GM21526 (cell line): ENCODE results near the gene ACTL6A.
"Not testable (repeated sequence)": the region's sequence is repeated elsewhere in the genome, so short reads cannot be mapped to it uniquely, and the experiment has no call there.

ENCODE experiments used
- ATAC-seq: cut with Tn5 transposase; IDR thresholded peaks from one replicate; pipeline ENCODE4 v1.9.1; 2021; ENCODE audit warnings: moderate library complexity; ENCODE audit not compliant: unreplicated experiment, low FRiP score

ACTL6A gene

DNA sequence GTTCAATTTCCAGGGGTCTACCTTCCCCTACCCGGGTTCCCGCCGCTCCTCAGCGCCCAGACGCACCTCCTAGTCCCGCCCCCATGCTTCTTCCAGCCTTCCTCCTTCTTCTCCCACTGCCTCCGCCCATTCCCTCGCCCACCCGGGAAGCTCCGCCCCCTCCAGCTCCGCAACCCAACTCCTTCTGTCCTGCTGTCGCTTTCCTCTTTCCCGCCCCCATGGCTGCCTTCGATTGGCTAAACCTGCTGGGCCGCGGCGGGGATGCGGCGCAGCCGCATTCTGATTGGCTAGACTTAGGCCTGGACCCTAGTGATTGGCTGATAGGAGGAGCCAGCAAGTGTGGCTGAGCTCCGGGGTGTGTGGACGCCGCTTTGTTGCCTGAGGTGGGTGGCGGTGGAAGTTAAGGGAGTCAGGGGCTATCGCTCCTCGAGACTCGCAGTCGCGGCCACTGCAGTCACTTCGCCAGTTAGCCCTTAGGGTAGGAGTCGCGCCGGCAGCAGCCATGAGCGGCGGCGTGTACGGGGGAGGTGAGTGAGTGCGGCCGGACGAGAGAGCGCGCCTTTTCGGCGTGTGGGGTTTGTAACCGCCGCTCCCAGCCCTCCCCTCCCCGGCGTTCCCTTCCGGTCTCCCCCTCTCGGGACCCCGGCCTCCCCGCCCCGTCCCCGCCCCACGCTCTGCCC, at the start of gene ACTL6A:
ACTL6A (plus strand) TSS at position 336 of the 680 bp plus-strand sequence; CDS start at position 503, 167 bp downstream.
- ATAC-seq, result peak; percentile 95

DNA sequence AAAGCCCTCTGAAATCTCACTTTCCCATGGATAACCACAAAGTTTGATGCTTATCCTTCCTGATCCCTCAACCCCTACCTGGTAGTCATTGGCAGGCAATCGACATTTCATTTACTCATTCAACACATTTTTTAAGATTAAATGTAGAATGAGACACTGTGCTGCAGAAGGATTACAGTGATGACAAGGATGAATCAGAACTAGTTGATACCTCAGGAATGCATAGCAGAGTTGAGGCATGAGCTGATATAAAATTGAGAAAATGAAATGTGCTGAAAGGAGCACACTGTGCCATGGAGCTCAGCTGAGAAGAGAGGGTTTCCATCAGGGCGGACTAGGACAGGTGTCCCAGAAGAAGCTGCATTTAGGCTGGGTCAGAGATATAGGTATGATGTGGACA, 48.9 kb upstream of the ACTL6A start:
- ATAC-seq, result no peak

DNA sequence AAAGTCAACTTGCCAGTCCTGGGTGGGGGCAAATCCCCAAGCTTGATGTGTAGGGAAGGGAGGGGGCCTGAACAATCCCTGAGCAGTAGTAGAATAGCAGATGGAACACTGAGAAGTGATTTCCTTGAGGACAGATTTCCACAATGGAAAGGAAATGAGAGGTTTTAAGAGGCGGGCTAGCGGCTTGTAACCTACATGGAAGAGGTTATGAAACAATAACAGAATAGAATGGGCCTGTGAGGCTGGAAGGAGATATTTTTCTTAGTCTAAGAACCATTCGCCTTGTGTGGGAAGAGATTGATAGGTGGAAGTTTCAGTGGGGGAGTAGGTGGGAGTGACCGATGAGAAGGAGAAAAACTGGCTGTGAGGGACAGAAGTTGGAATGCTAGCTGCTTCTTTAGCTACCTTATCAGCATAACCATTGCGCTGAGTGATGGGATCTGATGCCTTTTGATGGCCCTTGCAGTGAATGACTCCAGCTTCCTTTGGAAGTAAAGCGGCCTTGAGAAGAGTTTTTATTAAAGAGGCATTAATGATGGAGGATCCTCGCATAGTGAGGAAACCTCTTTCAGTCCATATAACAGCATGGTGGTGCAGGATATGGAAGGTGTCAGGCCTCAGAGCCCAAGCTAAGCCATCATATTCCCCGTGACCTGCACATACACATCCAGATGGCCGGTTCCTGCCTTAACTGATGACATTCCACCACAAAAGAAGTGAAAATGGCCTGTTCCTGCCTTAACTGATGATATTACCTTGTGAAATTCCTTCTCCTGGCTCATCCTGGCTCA, 46.1 kb upstream of the ACTL6A start:
- ATAC-seq, result not testable (repeated sequence)

DNA sequence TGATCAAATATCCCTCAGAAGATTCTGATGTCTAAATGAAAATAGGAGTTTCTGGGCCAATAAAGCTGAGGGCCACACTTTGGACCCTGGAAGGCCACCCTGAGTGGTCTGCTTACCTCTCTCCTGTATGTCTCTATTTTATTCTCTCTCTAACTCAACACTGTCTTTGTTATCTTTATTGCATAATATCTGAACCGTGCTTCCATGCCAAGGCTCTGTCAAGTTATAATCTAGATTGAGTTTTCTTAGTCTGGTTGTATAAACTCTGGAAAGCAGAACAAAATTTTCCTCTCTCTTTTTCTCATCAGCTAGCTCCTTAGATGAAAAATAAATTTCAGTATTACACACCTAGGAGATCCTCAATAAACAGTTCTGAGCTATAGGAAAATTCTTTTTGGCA, 36.2 kb upstream of the ACTL6A start:
- ATAC-seq, result no peak

DNA sequence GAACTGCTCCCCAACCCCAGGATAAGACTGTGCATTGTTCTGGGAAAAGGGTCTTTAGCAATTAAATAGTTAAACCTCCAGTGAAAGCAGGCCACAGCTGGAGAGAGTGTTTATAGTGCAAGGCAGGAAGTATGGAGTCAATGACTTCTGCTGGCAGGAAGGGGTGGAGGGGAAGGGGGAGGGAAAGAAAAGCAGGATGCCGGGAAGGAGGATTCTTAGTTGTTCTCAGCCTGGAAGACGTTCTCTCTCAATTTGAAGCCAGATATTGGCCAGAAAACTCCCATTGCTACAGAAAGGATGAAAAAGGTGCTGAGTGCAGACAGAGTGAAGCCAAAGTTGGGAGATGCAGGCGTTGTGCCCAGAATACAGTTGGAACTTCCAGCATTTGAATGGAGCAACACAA, 35.7 kb upstream of the ACTL6A start:
- no peak for ATAC-seq

DNA sequence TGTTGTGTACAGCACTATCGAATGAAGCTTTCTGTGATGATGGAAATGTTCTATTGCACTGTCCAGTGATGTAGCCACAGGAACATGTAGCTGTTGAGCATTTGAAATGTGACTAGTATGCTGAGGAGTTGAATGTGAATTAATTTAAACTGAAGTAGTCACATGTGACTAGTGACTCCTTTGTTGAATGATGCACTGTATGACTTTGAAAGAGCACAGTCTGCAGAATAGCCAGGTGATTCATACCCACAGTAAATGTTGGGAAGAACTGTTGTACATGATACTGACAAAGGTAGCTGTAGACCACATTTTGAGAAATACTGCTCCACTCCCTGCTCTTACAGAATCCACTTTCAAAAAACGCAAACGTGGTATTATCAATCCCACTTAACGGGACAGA, 34.0 kb upstream of the ACTL6A start:
- ATAC-seq, result no peak

DNA sequence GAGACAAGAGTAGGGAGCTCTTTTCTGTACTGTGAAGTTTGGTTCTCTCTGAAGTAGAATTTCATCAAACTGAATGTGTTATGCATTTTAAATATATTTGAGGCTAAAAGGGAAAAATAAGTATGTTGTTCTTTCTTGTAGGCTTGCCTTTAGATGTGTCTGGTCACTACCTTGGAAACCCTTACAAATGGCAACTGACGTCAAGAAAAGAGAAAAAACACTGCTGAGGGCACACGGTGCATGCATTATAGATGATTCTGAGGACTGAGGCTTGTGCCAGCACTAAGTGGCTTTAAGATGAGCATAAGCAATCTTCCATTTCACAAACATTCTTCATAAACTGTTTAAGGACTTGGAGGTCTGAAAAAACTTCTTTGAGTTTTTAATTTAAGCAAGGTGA, 31.1 kb upstream of the ACTL6A start:
- ATAC-seq, result no peak

DNA sequence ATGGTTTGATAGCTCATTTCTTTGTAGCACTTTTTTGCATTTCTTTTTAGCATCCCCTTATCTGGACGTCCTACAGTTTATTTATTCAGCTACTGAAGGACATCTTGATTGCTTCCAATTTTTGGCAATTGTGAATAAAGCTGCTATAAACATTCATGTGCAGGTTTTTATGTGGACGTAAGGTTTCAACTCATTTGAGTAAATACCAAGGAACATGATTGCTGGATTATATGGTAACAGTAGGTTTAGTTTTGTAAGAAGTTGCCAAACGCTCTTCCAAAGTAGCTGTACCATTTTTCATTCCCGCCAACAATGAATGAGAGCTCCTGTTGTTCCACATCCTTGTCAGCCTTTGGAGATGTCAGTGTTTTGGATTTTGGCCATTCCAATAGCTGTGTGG, 29.5 kb upstream of the ACTL6A start:
- no peak for ATAC-seq

DNA sequence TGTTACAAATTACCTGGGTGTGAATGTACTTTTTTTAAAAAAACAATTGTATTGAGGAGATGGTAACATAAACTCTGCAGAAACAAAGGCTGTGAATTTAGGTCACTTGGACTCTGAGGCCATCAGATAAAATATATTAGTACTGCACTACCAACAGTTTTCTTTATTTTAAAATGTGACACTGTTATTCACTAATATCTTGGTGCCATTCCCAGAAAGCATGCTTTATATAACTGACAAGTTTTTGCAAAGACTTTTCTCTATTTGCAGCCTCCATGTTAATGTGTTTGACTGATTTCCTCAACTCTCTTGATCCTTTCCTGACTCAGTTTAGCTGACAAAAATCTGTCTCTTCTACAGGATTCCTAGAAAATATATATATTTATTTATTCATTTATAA, 26.5 kb upstream of the ACTL6A start:
- no peak for ATAC-seq

DNA sequence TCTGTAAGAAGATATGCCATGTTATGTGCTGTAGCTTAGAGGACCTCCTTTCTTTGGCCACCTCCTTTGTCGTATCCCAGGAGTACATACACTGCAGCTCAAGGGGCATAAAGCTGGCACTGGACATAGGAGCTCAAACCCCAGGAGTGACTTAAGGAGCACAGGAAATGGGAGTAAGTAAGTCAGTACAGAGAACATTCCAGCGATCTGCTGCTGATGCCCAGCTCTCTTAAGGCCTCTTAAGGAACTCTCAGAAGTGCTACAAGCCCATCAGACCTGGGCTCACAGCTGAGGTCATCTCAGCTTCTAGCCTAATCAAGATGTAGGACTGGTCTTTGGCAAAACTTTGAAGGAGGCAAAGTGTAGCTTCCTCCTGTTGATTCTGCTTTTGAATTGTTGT, 21.6 kb upstream of the ACTL6A start:
- no peak for ATAC-seq

DNA sequence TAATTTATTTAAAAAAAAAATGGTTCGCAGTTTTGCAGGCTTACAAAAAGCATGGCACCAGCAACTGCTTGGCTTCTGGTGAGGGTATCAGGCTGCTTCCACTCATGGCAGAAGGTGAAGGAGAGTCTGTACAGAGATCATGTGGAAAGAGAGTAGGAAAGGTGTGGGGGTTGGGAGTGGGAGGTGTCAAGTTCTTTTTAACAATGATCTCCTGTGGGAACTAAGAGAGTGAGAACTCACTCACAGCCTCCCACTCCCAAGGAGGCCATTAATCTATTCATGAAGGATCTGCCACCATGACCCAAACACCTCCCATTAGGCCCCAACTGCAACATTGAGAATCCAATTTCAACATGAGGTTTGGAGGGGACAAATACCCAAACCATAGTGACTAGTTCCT, 21.1 kb upstream of the ACTL6A start:
- no peak for ATAC-seq

DNA sequence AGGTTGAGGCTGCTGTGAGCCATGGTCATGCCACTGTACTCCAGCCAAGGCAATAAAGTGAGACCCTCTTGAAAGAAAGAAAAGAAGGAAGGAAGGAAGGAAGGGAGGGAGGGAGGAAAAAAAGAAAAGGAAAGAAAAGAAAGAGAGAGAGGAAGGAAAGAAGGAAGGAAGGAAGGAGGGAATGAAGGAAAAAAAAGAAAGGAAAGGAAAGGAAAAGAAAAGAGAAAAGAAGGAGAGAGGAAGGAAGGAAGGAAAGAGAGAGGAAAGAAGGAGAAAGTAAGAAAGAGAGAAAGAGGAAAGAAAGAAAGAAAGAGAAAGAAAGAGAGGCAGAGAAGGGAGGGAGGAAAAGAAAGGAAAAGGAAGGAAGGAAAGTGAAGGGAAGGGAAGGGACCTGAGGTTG, 20.4 kb upstream of the ACTL6A start:
- no peak for ATAC-seq

DNA sequence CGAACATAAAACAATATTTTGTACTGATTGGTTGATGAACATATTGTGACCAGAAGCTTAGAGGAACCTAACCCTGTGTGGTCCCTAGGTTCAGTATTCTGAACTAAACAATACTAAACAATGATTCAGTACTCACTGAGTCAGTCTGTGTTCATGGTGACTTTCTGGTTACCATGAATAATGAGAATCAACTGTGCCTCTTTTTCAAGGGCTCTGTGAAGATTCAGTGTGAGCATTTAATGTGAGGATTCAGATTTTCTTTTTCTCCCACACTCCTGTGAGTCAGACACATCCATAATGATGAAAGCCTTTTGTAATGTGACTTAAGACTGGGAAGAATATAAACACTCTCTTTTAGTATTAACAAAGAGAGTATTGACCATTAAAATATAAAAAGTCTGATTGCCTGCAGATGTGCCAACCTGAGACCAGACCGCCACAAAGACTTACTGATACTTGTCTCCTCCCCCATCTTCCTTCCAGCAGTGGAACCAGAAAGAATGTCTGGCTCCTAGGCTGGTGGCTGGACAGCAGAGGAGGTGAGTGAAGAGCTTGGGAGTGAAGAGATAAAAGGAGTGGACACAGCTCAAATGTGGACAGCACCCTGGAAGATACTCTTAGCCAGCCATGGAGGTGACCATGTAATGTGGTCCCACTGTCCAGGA, 17.6 kb upstream of the ACTL6A start:
- no peak for ATAC-seq

DNA sequence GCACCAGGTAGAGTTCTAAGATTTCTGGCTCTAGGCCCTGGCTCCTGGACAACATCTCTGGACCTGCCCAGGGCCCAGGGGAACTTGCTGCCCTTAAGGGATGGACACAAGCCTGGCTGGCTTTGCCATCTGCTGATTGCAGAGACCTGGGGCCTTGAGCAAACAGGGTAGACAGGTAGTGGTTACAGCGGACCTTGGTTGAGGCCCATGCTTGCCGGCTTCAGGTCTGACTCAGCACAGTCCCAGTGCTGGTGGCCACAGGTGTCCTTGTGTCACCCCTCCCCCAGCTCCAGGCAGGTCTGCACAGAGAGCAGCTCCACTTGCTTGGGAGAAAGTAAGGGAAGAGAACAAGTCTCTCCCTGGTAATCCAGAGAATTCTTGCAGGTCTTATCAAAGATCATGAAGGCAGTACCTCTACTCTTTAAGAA, 15.9 kb upstream of the ACTL6A start:
- ATAC-seq, result no peak

DNA sequence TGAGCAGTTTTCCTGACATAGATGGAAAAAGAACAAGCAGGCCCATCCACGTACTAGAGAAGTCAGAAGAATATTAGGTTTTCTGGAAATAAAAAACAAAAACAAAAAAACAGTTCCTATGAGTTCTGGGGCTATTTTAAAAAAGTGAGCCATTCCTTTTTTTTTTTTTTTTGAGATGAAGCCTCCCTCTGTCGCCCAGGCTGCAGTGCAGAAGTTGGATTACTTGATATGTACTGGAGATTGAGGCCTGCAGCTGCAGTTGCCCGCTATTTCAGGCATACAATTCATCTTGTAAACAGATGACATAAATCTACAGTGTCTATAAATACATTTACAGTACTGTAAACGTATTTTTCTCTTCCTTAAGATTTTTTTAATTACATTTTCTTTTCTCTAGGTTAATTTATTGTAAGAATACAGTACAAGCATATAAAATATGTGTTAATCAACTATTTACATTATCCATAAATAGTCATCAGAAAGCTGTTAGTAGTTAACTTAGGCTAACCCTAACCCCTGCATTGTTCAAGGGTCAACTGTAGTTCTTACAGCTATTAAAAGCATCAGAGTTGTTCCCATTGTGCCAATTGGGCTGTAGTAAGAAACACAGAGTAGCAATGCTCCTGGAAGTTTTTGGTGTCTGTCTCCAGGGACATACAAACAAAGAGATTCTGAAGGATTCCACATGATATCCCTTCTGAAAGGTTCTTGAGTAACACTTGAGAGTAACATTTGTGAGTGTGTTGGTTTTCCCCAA, 11.2 kb upstream of the ACTL6A start:
- no peak for ATAC-seq

DNA sequence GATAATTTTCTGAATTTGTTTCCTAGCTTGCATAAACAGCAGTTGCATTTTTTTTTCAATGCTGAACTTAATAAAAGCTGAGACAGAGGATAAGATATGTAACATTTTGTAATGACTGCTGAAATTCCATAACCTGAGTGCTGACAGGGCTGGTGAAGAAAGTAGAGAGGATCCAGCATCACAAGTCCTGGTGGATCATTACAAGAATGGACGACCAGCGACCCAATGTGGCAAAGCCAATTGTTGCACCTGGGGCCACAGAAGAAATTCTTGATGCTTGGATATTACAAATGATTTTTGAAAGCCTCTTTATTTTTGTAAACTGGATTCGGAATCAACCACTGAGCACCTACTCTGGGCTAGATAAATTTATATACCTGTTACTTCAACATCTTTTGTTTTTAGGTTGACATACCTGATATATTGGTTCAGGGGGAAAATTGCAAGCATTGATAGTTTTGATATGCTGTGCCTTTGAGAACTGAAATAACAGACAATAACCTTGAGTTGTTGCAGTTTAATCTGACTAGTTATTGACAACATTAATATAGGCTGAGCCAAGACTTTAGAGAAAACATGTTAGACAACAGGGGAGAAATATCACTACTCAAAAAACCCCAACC, 3.9 kb upstream of the ACTL6A start:
- no peak for ATAC-seq

DNA sequence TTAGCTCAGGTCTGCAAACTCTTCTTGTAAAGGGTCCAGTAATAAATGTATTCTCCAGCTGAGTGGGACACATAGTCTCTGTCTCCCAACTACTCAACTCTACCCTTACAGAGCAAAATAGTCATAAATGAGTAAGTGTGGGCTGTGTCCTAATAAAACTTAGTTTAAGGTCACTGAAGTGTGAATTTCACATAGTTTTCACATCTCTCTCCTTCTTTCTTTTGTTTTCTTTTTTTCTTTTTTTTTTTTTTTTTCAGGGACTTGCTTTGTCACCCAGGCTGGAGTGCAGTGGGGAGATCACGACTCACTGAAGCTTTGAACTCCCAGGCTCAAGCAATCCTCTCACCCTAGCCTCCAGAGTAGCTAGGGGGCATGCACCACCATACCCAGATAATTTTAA, 1.9 kb upstream of the ACTL6A start:
- no peak for ATAC-seq

DNA sequence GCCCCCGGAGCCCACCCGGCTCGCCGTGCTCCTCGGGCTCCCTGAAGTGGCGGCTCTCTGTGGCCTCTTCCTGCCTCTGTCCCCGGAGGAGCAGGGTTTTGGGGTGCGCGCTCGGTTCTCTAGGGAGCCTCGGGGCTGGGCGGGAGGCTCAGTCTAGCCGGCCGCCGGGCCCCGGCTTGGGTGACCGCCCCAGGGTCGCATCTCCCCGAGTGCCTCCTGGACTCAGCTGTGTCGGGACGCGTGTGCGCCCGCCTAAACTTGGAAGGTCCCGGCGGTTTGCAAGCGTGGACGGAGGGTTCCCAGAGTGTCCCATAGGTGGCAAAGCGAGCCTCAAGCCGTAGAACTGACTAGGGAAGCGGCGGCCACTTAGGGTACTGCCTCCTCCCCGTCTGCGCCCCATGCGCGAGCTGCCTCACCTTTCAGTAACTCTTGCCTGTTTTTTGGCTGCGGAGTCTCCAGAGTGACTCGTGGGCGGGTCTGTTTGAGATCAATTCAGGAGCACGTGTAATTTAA, 601 bp downstream of the ACTL6A start:
- ATAC-seq, result peak; percentile 59

DNA sequence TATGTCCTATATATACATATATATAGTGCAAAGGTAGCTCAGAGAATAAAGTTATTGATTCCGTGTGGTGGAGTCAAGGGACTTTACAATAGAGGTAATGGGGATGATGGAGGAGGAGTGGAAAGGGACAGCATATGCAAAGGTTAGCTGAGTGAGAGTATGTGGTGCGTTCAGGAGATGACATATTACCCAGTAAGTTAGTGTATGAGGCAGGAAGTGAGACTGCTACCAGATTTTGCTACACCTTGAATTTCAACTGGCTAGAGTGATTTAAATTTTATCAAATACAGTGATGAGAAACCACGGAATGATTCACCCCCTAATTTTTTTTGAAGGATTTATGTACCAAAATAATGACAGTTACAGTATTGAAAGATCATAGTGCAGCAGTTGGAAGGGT, 2.8 kb downstream of the ACTL6A start:
- ATAC-seq, result no peak

DNA sequence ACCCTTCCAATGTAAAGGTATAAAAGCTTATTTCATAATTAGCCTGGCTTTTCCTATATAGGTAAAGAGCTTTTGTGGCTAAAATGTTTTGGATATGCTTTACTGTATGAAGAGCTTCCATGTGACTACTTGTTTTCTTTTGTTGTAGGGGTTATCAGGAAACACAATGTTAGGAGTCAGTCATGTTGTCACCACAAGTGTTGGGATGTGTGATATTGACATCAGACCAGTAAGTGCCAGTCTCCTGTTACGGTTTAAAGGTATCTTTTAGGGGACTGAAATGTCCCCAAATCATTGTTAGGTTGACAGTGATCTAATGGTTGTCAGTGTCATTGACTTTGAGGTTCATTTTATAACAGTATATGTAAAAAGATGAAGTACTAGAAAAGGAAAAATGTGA, 18.3 kb downstream of the ACTL6A start:
- ATAC-seq, result no peak
